Measurements from ENCODE around the gene ULK4.
"Not testable (repeated sequence)": the region's sequence is repeated elsewhere in the genome, so short reads cannot be mapped to it uniquely, and the experiment has no call there.

Gene ULK4

DNA sequence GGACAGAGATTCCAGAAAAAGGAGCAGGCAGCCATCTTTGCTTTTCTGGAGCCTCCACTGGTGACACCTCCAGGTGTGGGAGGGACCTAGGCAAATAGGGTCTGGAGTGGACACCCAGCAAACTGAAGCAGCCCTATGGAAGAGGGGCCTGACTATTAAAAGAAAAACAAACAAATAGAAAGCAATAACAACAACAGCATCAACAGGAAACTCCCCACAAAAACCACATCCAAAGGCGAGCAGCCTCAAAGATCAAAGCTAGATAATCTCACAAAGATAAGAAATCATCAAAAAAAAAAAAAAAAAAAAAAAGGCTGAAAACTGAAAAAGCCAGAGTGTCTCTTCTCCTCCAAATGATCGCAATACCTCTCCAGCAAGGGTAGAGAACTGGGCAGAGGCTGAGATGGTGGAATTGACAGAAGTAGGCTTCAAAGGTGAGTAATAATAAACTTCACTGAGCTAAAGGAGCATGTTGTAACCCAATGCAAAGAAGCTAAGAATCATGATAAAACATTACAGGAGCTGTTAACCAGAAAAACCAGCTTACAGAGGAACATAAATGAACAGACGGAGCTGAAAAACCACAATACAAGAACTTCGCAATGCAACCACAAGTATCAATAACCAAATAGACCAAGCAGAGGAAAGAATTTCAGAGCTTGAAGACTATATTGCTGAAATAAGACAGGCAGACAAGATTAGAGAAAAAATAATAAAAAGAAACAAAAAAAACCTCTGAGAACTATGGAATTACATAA lies 537.2 kb downstream of the ULK4 start:
- DNase-seq = no peak

DNA sequence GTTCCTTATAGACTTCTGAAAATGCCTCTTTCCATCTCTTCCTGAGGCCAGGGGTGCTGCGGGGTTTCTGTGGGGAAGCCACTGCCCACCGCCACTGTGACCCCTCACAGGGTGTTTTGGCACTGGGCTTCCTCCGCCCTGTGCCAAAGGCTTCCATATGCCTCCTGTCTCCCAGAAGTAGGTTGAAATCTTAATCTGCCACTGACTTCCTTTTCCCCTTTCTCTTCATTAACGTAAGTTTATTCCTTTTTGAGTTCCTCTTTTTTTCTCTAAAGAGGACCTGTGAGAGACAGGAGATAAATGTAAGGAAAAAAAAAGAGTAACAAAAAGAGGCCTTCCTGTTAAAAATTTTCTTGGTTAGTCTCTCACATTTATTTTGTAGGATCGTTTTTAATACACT lies 542.1 kb downstream of the ULK4 start:
- DNase-seq = no peak

DNA sequence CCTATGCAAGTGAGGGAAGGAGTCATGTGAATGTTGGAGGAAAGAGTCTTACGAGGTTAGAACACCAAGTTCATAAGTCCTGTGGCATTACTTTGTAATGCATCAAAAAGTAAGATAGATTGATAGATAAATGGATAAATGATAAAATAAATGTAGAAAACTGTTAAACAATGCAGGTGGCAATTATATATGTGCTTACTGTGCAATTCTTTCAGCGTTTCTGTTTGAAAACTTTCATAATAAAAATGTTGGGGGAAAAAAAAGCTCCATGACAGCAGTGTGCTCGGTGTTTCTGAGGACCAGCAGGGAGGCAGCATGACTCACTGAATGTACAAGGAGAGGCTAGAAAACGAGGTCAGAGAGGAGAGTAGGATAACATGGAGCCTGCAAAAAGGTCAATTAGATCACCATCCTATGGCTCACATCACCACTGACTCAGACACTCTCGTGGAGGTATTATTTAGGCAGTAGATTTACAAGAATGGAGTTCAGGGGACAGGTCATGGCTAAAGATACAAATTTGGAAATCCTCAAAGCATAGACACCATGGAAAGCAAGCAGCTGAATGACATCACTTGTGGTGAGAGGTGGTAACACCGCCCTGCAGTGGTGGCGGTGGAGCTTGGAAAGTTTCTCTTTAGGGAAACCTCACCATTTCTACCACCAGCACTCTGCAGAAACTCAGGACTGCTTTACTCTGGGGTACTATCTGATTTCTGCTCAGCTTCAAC lies 542.8 kb downstream of the ULK4 start:
- no peak for DNase-seq

DNA sequence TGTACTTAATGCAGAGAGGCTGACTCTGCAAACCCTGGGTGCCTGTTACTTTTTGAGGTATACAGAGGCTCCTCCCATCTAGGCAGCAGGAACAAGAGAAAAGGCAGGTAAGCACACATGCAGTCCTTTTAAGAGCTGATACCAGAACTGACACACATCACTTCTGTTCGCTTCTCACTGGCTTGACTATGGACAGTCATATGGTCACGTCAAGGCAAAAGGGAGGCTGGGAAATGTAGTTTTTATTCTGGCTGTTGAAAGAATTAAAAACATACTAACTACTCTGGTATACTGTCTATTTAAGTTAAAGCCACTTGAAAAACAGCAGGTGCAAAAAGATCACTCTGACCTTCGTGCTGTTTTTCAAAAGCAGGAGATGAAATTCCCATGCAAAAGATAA lies 544.3 kb downstream of the ULK4 start:
- no peak for DNase-seq

- DNase-seq = no peak
Measured at GRCh38 chr3:41411065-41411464, 550.8 kb downstream of the ULK4 start.

DNA sequence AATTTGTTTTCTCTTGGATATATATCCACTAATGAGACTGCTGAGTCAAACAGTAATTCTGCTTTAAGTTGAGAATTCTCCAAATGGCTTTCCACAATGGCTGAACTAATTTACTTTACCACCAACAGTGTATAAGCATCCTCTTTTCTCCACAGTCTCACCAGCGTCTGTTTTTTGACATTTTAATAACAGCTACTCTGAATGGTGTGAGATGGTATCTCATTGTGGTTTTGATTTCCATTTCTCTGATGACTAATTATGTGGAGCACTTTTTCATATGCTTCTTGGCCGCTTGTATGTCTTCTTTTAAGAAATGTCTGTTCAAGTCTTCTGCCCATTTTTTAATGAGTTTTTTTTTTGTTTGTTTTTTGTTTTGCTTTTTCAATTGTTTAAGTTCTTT lies 556.4 kb downstream of the ULK4 start:
- no peak for DNase-seq

DNA sequence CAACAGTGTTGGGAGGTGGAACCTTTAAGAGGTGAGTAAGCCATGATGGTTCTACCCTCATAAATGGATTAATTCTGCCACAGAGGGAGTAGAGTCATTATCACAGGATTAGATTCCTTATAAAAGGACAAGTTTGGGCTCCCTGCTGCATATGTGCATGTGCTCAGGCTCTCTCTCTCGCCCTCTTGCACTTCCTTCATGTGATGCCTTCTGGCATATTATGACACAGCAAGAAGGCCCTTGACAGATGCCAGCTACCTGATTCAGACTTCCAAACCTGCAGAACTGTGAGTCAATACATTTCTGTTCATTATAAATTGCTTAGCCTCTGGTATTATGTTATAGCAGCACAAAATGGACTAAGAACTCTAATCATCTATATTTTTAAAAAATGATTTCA lies 557.3 kb downstream of the ULK4 start:
- no peak for DNase-seq

- no peak for DNase-seq
Measured at GRCh38 chr3:41394896-41395295, 567.0 kb downstream of the ULK4 start.

- not testable (repeated sequence) for DNase-seq
Measured at GRCh38 chr3:41370765-41371535, 591.0 kb downstream of the ULK4 start.

DNA sequence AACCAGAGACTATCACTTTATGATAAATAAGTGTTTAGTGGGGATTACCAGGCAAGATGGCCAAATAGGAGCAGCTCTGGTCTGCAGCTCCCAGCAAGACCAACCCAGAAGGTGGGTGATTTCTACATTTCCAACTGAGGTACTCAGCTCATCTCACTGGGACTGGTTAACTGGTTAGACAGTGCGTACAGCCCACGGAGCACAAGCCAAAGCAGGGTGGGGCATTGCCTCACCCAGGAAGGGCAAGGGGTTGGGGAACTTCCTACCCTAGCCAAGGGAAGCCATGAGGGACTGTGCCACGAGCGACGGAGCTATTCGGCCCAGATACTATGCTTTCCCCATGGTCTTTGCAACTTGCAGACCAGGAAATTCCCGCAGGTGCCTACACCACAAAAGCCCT lies 591.6 kb downstream of the ULK4 start:
- DNase-seq = no peak

DNA sequence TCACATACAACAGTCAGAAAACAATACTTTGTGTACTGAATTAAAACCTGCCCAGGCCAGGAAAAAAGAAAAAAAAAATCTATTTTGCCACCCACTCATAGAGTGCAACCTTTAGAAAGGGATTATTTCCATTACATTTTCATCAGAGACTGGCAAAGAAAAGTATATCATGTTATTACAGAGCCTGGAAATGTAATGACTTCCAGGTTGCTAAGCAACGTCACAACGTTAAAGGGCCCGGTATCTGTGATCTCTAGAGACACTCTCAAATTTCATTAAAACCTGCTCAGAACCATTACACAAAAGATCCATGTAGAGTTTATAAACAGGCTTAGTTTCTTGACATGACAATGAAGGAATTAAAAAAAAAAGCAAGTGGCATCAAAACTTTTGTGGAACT lies 592.1 kb downstream of the ULK4 start:
- DNase-seq = no peak

- DNase-seq = no peak
Measured at GRCh38 chr3:41365973-41366372, 595.9 kb downstream of the ULK4 start.

GRCh38 chr3:41364736-41365135 lies 597.2 kb downstream of the ULK4 start:
- no peak for DNase-seq

DNA sequence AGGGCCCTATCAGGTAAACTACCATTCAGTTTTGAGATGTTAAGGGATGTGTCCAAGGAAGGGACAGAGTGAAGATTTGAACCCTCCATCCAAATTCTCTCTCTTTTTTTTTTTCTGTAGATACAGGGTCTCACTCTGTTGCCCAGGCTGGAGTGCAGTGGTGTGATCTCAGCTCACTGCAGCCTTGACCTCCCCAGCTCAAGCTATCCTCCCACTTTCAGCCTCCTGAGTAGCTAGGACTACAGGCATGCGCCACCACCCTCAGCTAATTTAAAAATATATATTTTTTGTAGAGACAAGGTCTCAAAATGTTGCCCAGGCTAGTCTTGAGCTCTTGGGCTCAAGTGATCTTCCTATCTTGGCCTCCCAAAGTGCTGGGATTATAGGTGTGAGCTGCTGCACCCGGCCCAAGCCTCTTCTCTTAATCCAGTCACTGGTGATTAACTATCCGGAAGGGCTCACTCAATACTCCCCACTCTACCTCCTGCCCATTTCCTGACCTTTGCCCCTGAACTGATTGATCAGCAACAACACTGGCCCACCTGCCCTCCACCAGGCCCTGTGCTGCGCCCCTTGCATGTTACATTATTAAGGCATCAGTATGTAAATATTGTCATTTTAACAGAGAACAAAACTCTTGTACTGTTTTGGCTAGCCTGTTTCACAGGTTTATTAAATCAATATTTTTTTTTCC lies 597.9 kb downstream of the ULK4 start:
- no peak for DNase-seq

DNA sequence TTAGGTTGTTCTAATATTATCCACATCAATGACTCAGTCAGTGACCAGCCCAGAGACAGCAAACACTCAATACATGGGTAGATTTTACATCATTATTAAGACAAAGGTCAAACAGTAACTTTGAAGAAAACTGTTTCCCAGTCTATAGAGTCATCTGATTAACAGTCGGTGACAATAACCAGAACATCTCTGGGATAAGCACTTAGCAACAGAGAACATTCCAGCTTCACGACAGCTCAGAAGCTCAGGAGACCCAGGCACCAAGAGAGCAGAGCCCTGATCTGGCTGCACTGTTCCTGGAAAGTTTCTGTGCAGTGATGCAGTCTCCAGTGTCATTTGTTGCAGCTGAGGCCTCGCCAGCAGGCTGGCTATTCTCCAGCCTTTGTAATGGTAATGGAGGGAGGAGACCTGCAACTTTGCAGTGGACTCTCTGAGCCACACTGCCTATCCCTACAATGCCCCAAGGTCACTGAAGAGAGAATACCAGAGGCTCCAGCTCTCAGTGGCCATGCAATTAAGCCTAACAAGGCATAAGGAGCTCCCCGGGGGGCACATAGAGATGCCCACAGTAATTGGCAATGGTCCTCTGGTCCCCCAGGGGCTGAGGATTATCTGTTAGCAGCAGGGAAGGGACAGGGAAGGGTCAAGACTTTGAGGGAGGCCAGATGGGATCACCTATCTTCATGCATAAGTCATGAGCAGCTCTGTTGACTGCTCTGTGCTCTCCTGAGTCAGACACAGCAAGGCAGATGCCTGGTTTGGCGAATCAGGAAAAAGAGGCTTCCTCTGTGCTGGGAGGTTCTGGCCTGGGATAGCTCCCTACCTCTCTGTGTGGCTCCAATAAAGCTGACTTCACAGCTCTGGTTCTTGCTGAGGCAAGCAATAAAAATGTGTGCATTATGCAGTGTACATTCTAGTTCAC lies 599.0 kb downstream of the ULK4 start:
- no peak for DNase-seq

DNA sequence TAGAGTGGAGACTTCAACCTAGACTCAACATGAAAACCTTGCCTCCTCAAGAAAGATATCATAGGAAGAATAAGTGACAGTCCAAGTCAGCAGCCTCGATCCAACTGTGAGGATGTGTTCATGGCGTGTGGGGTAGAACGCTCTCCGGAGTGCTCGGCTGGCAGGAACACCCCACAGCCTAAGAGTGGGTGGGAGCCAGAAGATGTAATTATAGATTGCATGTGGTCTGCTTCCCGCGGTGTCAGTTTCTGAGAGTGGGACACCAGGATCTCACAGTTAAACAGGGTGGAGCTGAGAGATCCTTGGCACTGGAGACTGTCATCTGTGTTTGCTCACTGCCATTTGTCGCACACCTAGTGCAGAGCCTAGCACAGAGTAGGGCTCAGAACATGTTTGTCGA lies 604.6 kb downstream of the ULK4 start:
- no peak for DNase-seq

- no peak for DNase-seq
Measured at GRCh38 chr3:41356775-41357174, 605.1 kb downstream of the ULK4 start.

DNA sequence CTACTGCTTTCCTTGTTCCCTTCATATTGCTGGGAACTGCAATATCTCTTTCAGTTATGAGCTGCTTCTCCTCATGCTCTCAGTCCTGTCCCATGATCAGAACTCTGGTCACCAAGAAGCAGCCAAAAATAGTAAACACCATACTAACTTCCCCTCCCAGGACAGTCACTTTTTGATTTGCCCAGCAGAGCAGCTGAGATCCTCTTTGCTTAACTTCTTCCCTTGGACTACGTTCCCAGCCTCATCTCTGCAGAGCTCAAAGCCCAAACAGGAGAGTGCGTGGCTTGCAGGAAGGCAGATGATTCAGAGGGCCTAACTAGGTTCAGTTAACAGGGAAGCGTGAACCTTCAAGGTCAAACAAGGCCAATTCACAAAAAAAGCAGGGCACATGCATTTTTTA lies 609.4 kb downstream of the ULK4 start:
- DNase-seq = no peak

DNA sequence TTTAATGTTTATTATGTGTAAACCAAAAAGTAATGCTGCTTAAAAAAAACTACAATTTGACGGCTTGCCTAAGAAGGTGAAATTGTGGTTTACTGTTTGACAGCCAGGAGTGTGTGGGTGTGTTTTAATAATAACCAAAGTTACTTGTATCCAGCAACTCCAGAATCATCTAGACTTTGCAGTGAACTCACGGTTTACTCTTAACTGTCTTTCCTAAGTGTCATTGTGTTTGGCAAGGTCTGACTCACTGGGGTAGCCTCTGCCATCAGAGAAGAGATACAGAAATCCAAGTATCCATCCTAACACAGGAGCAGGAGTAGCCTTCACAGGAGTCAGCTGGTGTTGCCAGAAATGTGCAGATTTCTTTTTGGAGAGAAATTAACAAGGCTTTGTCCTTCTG lies 611.5 kb downstream of the ULK4 start:
- DNase-seq = no peak

GRCh38 chr3:41348401-41348800 lies 613.5 kb downstream of the ULK4 start:
- no peak for DNase-seq

DNA sequence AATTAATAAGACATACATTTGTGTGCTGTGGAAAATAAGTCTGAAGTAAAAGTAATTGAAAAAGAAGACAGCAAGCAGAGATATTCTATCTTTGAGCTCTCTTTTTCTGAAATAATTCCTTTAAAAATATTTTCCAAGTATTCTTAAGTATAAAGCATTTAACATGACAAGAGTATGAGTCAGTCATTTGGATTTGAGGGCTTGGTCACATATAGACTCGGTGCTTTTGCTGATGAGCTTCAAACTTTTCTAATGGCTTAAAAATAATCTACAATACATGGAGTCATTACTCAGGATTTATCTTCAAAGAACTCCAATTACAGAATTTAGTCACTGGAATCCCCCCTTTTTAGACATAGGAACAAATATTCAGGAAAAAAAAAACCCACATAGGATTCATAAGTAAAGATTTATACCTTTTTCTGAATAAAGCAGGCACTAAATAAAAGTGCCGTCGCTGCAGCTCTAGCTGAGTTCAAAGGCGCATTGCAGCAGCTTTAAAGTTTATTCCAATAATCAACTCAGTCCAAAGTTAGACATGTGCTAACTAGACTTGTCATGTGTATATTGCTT lies 615.1 kb downstream of the ULK4 start:
- DNase-seq = no peak

GRCh38 chr3:41345788-41346187 lies 616.1 kb downstream of the ULK4 start:
- DNase-seq = no peak
